PFSK-1 (cell line): ENCODE results near the gene H1-8.

ENCODE experiments used
- FOXP2 ChIP-seq: optimal IDR thresholded peaks from 2 replicates; pipeline ENCODE3; 2011; ENCODE audit warnings: borderline replicate concordance, control low read depth, inconsistent platforms; ENCODE audit not compliant: insufficient read depth; ENCODE audit errors: extremely low read length, extremely low read depth
- POLR2AphosphoS5 ChIP-seq: IDR thresholded peaks from 2 replicates; pipeline ENCODE4 v1.6.1; 2012; ENCODE audit warnings: low read depth, mild to moderate bottlenecking, control low read depth, low read length, moderate library complexity
- SIN3A ChIP-seq: IDR thresholded peaks from 2 replicates; pipeline ENCODE4 v1.6.1; 2012; ENCODE audit warnings: mild to moderate bottlenecking, low read length, moderate library complexity, borderline replicate concordance; ENCODE audit not compliant: insufficient read depth
- TAF1 ChIP-seq: IDR thresholded peaks from 2 replicates; pipeline ENCODE4 v1.6.1; 2012; ENCODE audit warnings: low read length, control low read depth, borderline replicate concordance; ENCODE audit not compliant: insufficient read depth
- TF ChIP-seq, protein P1 (sequence below), 2 experiments: IDR thresholded peaks; 2 replicates each; pipeline versions ENCODE4 v1.6.1 to v1.8.0; 2011 to 2012; ENCODE audit warnings: low read depth in 2 of 2, low read length in 2 of 2, control low read depth in 1 of 2, inconsistent platforms in 1 of 2, mild to moderate bottlenecking in 1 of 2, moderate library complexity in 1 of 2; ENCODE audit not compliant: insufficient read depth in 1 of 2

Gene H1-8

DNA sequence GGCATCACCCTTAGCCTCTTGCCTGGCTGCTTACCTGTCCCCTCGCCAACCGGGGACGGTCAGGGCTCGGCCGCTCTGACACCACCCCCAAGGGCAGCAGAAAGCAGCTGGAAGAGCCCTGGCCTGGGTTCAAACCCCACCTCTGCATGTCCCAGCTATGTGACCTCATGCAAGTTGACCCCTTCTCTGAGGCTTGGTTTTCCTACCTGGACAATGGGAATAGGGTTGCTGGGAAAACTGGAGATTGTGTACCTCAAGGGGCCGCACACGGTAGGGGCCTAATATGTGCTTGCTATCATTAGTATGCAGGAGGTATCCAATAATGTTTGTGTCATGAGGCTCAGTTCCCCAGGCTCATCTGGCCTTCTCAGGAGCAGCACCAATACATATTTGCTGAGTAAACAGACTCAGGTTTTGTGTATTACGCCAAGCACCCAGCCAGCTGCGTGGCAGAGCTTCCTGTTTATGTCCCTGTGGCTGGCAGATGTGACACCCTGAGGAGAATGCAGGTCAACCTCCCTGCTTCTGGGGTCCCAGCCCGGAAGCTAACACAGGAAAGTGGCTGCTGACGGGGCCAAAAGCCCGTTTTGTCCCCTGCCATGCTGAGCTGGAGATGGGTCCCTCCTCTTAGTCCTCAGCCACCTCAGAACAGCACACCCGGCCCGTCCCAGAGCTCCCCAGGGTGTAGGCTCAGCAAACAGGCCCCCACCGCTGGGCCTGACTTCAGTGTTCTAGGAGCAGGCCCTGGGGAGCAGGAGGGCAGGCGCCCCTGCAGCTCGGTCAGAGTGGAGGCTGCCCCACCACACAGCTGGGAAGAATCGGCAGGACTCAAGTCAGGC is 33.8 kb downstream of the H1-8 start:
- TF ChIP-seq, protein P1, sequence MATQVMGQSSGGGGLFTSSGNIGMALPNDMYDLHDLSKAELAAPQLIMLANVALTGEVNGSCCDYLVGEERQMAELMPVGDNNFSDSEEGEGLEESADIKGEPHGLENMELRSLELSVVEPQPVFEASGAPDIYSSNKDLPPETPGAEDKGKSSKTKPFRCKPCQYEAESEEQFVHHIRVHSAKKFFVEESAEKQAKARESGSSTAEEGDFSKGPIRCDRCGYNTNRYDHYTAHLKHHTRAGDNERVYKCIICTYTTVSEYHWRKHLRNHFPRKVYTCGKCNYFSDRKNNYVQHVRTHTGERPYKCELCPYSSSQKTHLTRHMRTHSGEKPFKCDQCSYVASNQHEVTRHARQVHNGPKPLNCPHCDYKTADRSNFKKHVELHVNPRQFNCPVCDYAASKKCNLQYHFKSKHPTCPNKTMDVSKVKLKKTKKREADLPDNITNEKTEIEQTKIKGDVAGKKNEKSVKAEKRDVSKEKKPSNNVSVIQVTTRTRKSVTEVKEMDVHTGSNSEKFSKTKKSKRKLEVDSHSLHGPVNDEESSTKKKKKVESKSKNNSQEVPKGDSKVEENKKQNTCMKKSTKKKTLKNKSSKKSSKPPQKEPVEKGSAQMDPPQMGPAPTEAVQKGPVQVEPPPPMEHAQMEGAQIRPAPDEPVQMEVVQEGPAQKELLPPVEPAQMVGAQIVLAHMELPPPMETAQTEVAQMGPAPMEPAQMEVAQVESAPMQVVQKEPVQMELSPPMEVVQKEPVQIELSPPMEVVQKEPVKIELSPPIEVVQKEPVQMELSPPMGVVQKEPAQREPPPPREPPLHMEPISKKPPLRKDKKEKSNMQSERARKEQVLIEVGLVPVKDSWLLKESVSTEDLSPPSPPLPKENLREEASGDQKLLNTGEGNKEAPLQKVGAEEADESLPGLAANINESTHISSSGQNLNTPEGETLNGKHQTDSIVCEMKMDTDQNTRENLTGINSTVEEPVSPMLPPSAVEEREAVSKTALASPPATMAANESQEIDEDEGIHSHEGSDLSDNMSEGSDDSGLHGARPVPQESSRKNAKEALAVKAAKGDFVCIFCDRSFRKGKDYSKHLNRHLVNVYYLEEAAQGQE (IDR thresholded peaks at IDR 0.05; ENCODE audit: insufficient read depth in 1 of 2, low read depth in 2 of 2, low read length in 2 of 2) = no peak
- TF ChIP-seq FOXP2 = no peak
- TF ChIP-seq TAF1 = no peak
- no peak for TF ChIP-seq SIN3A
- TF ChIP-seq POLR2AphosphoS5 = no peak

GRCh38 chr3:129577366-129577765 is 34.4 kb downstream of the H1-8 start:
- no peak for TF ChIP-seq SIN3A
- TF ChIP-seq POLR2AphosphoS5 = no peak
- TF ChIP-seq, protein P1 (IDR thresholded peaks at IDR 0.05; ENCODE audit: insufficient read depth in 1 of 2, low read depth in 2 of 2, low read length in 2 of 2) = no peak
- TF ChIP-seq TAF1 = no peak
- no peak for TF ChIP-seq FOXP2

DNA sequence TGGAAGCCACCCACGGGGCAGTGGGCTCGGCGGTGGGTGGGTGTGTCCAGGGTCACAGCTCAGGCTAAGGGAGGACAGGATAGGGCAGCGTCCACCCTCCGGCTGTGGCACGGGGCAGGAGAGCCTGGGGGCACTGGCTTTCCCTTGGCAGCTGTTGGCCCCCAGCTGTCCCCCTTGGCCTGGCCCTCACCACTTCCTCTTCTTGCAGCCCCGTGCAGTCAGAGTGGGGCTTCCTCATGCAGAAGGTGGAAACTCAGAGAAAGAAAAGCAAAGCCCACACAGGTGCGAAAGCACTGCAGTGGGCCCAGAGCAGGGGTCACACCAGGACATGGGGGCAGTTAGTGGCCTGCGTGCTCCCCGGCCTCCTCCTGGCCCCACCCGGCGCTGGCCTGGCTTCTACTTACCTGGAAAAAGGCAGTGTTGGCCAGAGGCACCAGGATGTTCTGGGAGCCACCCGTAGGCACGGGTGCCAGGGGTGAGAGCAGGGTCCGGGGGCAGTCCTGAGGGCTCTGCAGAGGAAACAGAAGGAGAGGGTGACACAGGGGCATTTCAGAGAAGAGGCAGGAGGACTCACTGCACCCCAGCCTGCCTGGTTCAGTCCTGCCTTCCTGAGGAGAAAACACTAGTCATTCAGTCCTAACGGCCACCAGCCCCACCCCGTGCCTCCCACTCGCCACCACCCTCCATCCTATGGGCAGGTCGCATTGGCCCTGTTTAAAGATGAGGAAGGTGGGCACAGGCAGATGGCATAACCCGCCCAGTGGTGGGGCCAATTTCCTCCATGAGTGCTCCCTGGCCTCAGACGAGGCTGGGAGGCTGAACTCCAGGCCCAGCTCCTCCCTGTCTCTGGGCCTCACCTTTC is 35.2 kb downstream of the H1-8 start:
- TF ChIP-seq, protein P1 (IDR thresholded peaks at IDR 0.05; ENCODE audit: insufficient read depth in 1 of 2, low read depth in 2 of 2, low read length in 2 of 2) = no peak

- TF ChIP-seq, protein P1 (IDR thresholded peaks at IDR 0.05; ENCODE audit: insufficient read depth in 1 of 2, low read depth in 2 of 2, low read length in 2 of 2) = no peak
- no peak for TF ChIP-seq FOXP2
- TF ChIP-seq SIN3A = no peak
- TF ChIP-seq POLR2AphosphoS5 = no peak
- no peak for TF ChIP-seq TAF1
Measured at GRCh38 chr3:129579991-129580390, 37.0 kb downstream of the H1-8 start.
